GM23248 (cell line): ENCODE results near the gene RNASE8. TPM values are rescaled to one million over a fixed set of nuclear protein-coding genes. Genes with fewer than 3 reads are reported as not detected.
A peak's percentile ranks its signal among the peaks of the same experiment; 100 is the strongest.

Source experiments
- DNase-seq: peaks from one replicate; pipeline ENCODE4 v3.0.0-alpha.2; 2015
- H2AFZ ChIP-seq: fragments of 200-600 bp; sonication (generic); 2 replicates; pipeline ENCODE4 v1.6.1; 2016; ENCODE audit warnings: antibody characterized with exemption
- H3F3A ChIP-seq: fragments of 200-600 bp; sonication (generic); 2 replicates; pipeline ENCODE4 v1.6.1; 2016; ENCODE audit warnings: mild to moderate bottlenecking, antibody characterized with exemption, mixed run types; ENCODE audit not compliant: insufficient read depth
- H3K27ac ChIP-seq: fragments of 200-600 bp; sonication (generic); 2 replicates; pipeline ENCODE4 v1.5.1; 2016; ENCODE audit warnings: mild to moderate bottlenecking
- H3K27me3 ChIP-seq: fragments of 200-600 bp; sonication (generic); replicated peaks from 2 replicates; pipeline ENCODE4 v1.6.1; 2016; ENCODE audit warnings: mild to moderate bottlenecking; ENCODE audit not compliant: insufficient read depth
- H3K36me3 ChIP-seq: fragments of 200-600 bp; sonication (generic); 2 replicates; pipeline ENCODE4 v1.6.1; 2016; ENCODE audit warnings: low read depth, mild to moderate bottlenecking
- H3K4me1 ChIP-seq: fragments of 200-600 bp; sonication (generic); 2 replicates; pipeline ENCODE4 v1.6.1; 2016; ENCODE audit warnings: mild to moderate bottlenecking; ENCODE audit not compliant: insufficient read depth
- H3K4me2 ChIP-seq: fragments of 200-600 bp; sonication (generic); one replicate; pipeline ENCODE4 v1.6.1; 2016; ENCODE audit warnings: mild to moderate bottlenecking; ENCODE audit not compliant: unreplicated experiment
- H3K4me3 ChIP-seq: fragments of 200-600 bp; sonication (generic); 2 replicates; pipeline ENCODE4 v1.5.1; 2016; ENCODE audit warnings: mild to moderate bottlenecking
- H3K79me2 ChIP-seq: fragments of 200-600 bp; sonication (generic); 2 replicates; pipeline ENCODE4 v1.6.1; 2016; ENCODE audit warnings: mild to moderate bottlenecking; ENCODE audit not compliant: insufficient read depth
- H3K9ac ChIP-seq: fragments of 200-600 bp; sonication (generic); 2 replicates; pipeline ENCODE4 v1.6.1; 2016; ENCODE audit warnings: mild to moderate bottlenecking
- H3K9me2 ChIP-seq: fragments of 200-600 bp; sonication (generic); 2 replicates; pipeline ENCODE4 v1.6.1; 2016; ENCODE audit warnings: mixed run types, mild to moderate bottlenecking, moderate library complexity; ENCODE audit not compliant: insufficient read depth
- H3K9me3 ChIP-seq: fragments of 200-600 bp; sonication (generic); one replicate; pipeline ENCODE4 v1.6.1; 2017; ENCODE audit warnings: low read depth
- H4K20me1 ChIP-seq: fragments of 200-600 bp; sonication (generic); 2 replicates; pipeline ENCODE4 v1.6.0; 2016; ENCODE audit not compliant: insufficient read depth
- EZH2 ChIP-seq: fragments of 200-600 bp; sonication (generic); IDR thresholded peaks from 2 replicates; pipeline ENCODE4 v1.6.1; 2018; ENCODE audit warnings: antibody characterized with exemption, mild to moderate bottlenecking; ENCODE audit not compliant: insufficient read depth, poor library complexity, severe bottlenecking
- EZH2phosphoT487 ChIP-seq: fragments of 200-600 bp; sonication (generic); IDR thresholded peaks from 2 replicates; pipeline ENCODE4 v1.6.1; 2018; ENCODE audit warnings: antibody characterized with exemption, moderate library complexity, mild to moderate bottlenecking, low read depth; ENCODE audit not compliant: insufficient read depth
- WGBS, 2 experiments: methylation state at CpG; one replicate each; pipeline ENCODE4 v1.1.6; 2015 to 2017; ENCODE audit warnings: low lambda C conversion rate in 2 of 2, low coverage in 1 of 2; ENCODE audit errors: missing lambda C conversion rate in 2 of 2; 5-methylcytosine and 5-hydroxymethylcytosine counted together
- in situ Hi-C: fragments of 300-500 bp; cut with MboI; formaldehyde crosslinking; loops from 2 replicates; pipeline ENCODE4 v1.15.0; 2020
- polyA plus RNA-seq: library from polyadenylated mRNA; unstranded; fragments of >200 nt; fragmentation: Nextera tagmentation; extraction: Ambion mirVana; gene quantifications from 2 replicates; pipeline ENCODE4 v1.2.1, GENCODE V29; 2016
- total RNA-seq: library from RNA; depleted of rRNA; stranded (reverse); fragments of >200 nt; shearing (Covaris generic); gene quantifications from 2 replicates; pipeline ENCODE4 v1.2.3, GENCODE V29; 2014

The RNASE8 gene
- total and polyA plus RNA-seq, 2 experiments from 2014 or later, result not detected

GRCh38 chr14:21072031-21072473 lies 14.4 kb downstream of the RNASE8 start:
- Histone ChIP-seq H2AFZ (peak overlapping the region; percentile 76), H3K9me3 (no peaks in the 10 kb centered on the region), H3K27me3 (no peaks in the 10 kb centered on the region), H3K4me3 (peak overlapping the region; percentile 87), H3K4me1 (peaks cover 26% of the 10 kb centered on the region), H3K4me2 (peak overlapping the region; percentile 99), H3F3A (peaks cover 28% of the 10 kb centered on the region), H4K20me1 (no peaks in the 10 kb centered on the region), H3K79me2 (peaks cover 41% of the 10 kb centered on the region), H3K9me2 (no peaks in the 10 kb centered on the region), H3K9ac (peak overlapping the region; percentile 96), H3K36me3 (peaks cover 14% of the 10 kb centered on the region; the same call in 1 of the 2 replicates), H3K27ac (peak overlapping the region; percentile 100)
- in situ Hi-C loops, result no loop called here
- TF ChIP-seq EZH2 (no peak), EZH2phosphoT487 (no peak)
- 0 to 1% methylated on average over 4 of the region's 4 CpGs for WGBS, 2 experiments
- DNase-seq, result peak; percentile 93

- Histone ChIP-seq H3K79me2 (peaks cover 41% of the 10 kb centered on the region), H2AFZ (no peak overlapping the region), H3K4me2 (peak overlapping the region; percentile 99), H3K36me3 (peaks cover 20% of the 10 kb centered on the region), H3K4me3 (peak overlapping the region; percentile 87), H3K9me3 (no peaks in the 10 kb centered on the region), H3F3A (peaks cover 28% of the 10 kb centered on the region), H3K27me3 (no peaks in the 10 kb centered on the region), H3K9me2 (no peaks in the 10 kb centered on the region), H3K4me1 (peaks cover 26% of the 10 kb centered on the region), H4K20me1 (no peaks in the 10 kb centered on the region), H3K9ac (peak overlapping the region; percentile 96), H3K27ac (peak overlapping the region; percentile 100)
- in situ Hi-C loops, result no loop called here
- DNase-seq, result no peak
- WGBS, 2 experiments, result 91 to 94% methylated on average over 9 of the region's 9 CpGs
- no peak for TF ChIP-seq EZH2
- no peak for TF ChIP-seq EZH2phosphoT487
Observed at GRCh38 chr14:21072781-21073339, 15.2 kb downstream of the RNASE8 start.

GRCh38 chr14:21073921-21074320 lies 16.3 kb downstream of the RNASE8 start:
- Histone ChIP-seq H3K9me2 (no peaks in the 10 kb centered on the region), H3K36me3 (peaks cover 27% of the 10 kb centered on the region), H3F3A (peaks cover 28% of the 10 kb centered on the region), H3K79me2 (peaks cover 41% of the 10 kb centered on the region), H3K4me1 (peaks cover 19% of the 10 kb centered on the region), H3K9ac (no peak overlapping the region), H2AFZ (no peak overlapping the region), H3K27me3 (no peaks in the 10 kb centered on the region), H4K20me1 (no peaks in the 10 kb centered on the region), H3K4me3 (no peak overlapping the region), H3K27ac (0 out of 2 replicates have a peak overlapping the region, but pooled peaks have one; percentile 100), H3K9me3 (no peaks in the 10 kb centered on the region), H3K4me2 (no peak overlapping the region)
- TF ChIP-seq EZH2phosphoT487 (no peak), EZH2 (no peak)
- no peak for DNase-seq
- in situ Hi-C loops, result no loop called here
- WGBS, 2 experiments, result 92 to 93% methylated on average over 9 of the region's 9 CpGs

- in situ Hi-C loops, result no loop called here
- TF ChIP-seq EZH2phosphoT487 (no peak), EZH2 (no peak)
- Histone ChIP-seq H4K20me1 (no peaks in the 10 kb centered on the region), H3K4me1 (peaks cover 16% of the 10 kb centered on the region), H3K27me3 (no peaks in the 10 kb centered on the region), H3K27ac (no peak overlapping the region), H3K4me3 (no peak overlapping the region), H3F3A (peaks cover 28% of the 10 kb centered on the region), H2AFZ (no peak overlapping the region), H3K36me3 (peaks cover 33% of the 10 kb centered on the region), H3K4me2 (no peak overlapping the region), H3K79me2 (peaks cover 41% of the 10 kb centered on the region), H3K9me3 (no peaks in the 10 kb centered on the region), H3K9me2 (no peaks in the 10 kb centered on the region), H3K9ac (no peak overlapping the region)
- WGBS, 2 experiments, result 89 to 90% methylated on average over 26 of the region's 26 CpGs
- DNase-seq, result no peak
Observed at GRCh38 chr14:21074398-21075272, 17.0 kb downstream of the RNASE8 start.
